ENCODE results near the gene ATF6.

- TF ChIP-seq POLR2AphosphoS5 (IDR thresholded peaks at IDR 0.05) = no peak
- TF ChIP-seq, protein P1, sequence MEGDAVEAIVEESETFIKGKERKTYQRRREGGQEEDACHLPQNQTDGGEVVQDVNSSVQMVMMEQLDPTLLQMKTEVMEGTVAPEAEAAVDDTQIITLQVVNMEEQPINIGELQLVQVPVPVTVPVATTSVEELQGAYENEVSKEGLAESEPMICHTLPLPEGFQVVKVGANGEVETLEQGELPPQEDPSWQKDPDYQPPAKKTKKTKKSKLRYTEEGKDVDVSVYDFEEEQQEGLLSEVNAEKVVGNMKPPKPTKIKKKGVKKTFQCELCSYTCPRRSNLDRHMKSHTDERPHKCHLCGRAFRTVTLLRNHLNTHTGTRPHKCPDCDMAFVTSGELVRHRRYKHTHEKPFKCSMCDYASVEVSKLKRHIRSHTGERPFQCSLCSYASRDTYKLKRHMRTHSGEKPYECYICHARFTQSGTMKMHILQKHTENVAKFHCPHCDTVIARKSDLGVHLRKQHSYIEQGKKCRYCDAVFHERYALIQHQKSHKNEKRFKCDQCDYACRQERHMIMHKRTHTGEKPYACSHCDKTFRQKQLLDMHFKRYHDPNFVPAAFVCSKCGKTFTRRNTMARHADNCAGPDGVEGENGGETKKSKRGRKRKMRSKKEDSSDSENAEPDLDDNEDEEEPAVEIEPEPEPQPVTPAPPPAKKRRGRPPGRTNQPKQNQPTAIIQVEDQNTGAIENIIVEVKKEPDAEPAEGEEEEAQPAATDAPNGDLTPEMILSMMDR (IDR thresholded peaks at IDR 0.05) = no peak
- TF ChIP-seq POLR2A (IDR thresholded peaks at IDR 0.05) = no peak
- TF ChIP-seq EP300 (IDR thresholded peaks at IDR 0.05) = no peak
Observed at GRCh38 chr1:161771973-161772372, 5.9 kb downstream of the ATF6 start.
